GM10248 (cell line): Measurements from ENCODE around the gene RNF187.
"Not testable (repeated sequence)": the region's sequence is repeated elsewhere in the genome, so short reads cannot be mapped to it uniquely, and the experiment has no call there.

Source experiments
- CTCF ChIA-PET: fragments of 300-600 bp; sonication (Branson Sonifier 250); formaldehyde crosslinking; extraction: SDS; loops from one replicate; lab custom pipeline; 2021; ENCODE audit warnings: antibody characterized with exemption; lab: Yijun Ruan, JAX
- POLR2A ChIA-PET: fragments of 350-650 bp; sonication (Branson Sonifier 250); formaldehyde crosslinking; extraction: SDS; loops from one replicate; lab custom pipeline; 2020; ENCODE audit warnings: antibody characterized with exemption; lab: Yijun Ruan, JAX
- DNase-seq: peaks from one replicate; pipeline ENCODE4 v3.0.0; 2012; ENCODE audit errors: extremely low spot score
- CTCF ChIP-seq: IDR thresholded peaks from 2 replicates; pipeline ENCODE4 v1.5.1; 2012; ENCODE audit warnings: mild to moderate bottlenecking, low read depth; ENCODE audit errors: extremely low read depth, missing control alignments, control extremely low read depth

The RNF187 gene

DNA sequence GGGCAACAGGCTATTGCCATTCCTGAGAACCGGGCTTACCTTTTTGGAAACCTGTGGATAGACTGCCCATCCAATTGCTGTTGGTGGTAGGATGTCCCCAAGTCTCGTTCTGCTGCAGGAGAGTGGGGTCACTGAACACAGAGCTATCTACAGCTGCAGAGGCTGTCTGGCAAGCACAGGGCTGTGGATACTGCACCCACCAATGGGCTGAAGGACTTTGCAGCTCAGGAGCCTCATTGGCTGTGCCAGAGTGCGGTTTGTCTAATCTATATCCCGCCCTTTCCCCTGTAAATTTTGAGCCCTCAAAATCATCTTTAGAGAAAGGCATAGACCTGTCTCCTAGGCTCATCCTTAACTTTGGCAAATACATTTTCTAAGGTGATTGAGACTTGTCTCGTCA lies 15.3 kb downstream of the RNF187 start:
- no peak for DNase-seq
- CTCF ChIA-PET = interaction anchor here (2.5 to 3.9 kb wide), 4 partner anchors 11 to 725 kb away, joined by 10 to 54 read pairs (median 14); no protein-coding TSS in a partner anchor
- no peak for TF ChIP-seq CTCF
- POLR2A ChIA-PET = no interaction called here

DNA sequence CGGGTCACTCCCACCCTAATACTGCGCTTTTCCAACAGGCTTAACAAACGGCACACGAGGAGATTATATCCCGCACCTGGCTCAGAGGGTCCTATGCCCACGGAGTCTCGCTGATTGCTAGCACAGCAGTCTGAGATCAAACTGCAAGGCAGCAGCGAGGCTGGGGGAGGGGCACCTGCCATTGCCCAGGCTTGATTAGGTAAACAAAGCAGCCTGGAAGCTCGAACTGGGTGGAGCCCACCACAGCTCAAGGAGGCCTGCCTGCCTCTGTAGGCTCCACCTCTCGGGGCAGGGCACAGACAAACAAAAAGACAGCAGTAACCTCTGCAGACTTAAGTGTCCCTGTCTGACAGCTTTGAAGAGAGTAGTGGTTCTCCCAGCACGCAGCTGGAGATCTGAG lies 18.8 kb downstream of the RNF187 start:
- POLR2A ChIA-PET, CTCF ChIA-PET, DNase-seq: not testable (repeated sequence)

GRCh38 chr1:228507961-228508652 lies 20.9 kb downstream of the RNF187 start:
- no peak for TF ChIP-seq CTCF
- ChIA-PET CTCF (interaction anchor here (1.0 to 2.9 kb wide), 2 partner anchors 7 to 10 kb away, joined by 3 to 11 read pairs; no protein-coding TSS in a partner anchor), POLR2A (no interaction called here)
- DNase-seq = no peak

- POLR2A ChIA-PET = no interaction called here
- CTCF ChIA-PET = interaction anchor here (1.0 to 2.9 kb wide), 2 partner anchors 8 to 11 kb away, joined by 3 to 11 read pairs; no protein-coding TSS in a partner anchor
- no peak for DNase-seq
Measured at GRCh38 chr1:228508840-228509415, 21.7 kb downstream of the RNF187 start.

GRCh38 chr1:228510101-228510802 lies 23.1 kb downstream of the RNF187 start:
- TF ChIP-seq CTCF = no peak
- POLR2A ChIA-PET = no interaction called here
- no peak for DNase-seq
- CTCF ChIA-PET = interaction anchor here (2.9 kb wide), 1 partner anchor 10 kb away, joined by 11 read pairs; no protein-coding TSS in a partner anchor

More at GRCh38 chr1:228508840-228509415, 21.7 kb downstream of the RNF187 start:
- TF ChIP-seq CTCF = no peak

- DNase-seq = no peak
- ChIA-PET POLR2A (no interaction called here), CTCF (interaction anchor here (2.9 to 5.5 kb wide), 2 partner anchors 10 kb away, joined by 11 to 54 read pairs; no protein-coding TSS in a partner anchor)
- no peak for TF ChIP-seq CTCF
Measured at GRCh38 chr1:228510803-228511413, 23.7 kb downstream of the RNF187 start.
